BLaER1 (cell line): ENCODE measurements around the gene KRTAP4-9.
"Not testable (repeated sequence)": the region's sequence is repeated elsewhere in the genome, so short reads cannot be mapped to it uniquely, and the experiment has no call there.

Experiments used
- H3K27ac ChIP-seq: shearing (Covaris generic); formaldehyde crosslinking; 2 replicates; pipeline ENCODE4 v1.8.1; 2022
- H3K27me3 ChIP-seq: shearing (Covaris generic); formaldehyde crosslinking; 2 replicates; pipeline ENCODE4 v1.8.1; 2022
- H3K36me3 ChIP-seq: shearing (Covaris generic); formaldehyde crosslinking; 2 replicates; pipeline ENCODE4 v1.8.1; 2022
- H3K4me1 ChIP-seq: shearing (Covaris generic); formaldehyde crosslinking; 2 replicates; pipeline ENCODE4 v1.8.1; 2022
- H3K4me2 ChIP-seq: shearing (Covaris generic); formaldehyde crosslinking; 2 replicates; pipeline ENCODE4 v1.8.1; 2022
- H3K4me3 ChIP-seq: shearing (Covaris generic); formaldehyde crosslinking; 2 replicates; pipeline ENCODE4 v1.8.1; 2022
- H3K9ac ChIP-seq: shearing (Covaris generic); formaldehyde crosslinking; 2 replicates; pipeline ENCODE4 v1.8.1; 2022
- H3K9me3 ChIP-seq: shearing (Covaris generic); formaldehyde crosslinking; 2 replicates; pipeline ENCODE4 v1.8.1; 2022
- H4K20me1 ChIP-seq: shearing (Covaris generic); formaldehyde crosslinking; 2 replicates; pipeline ENCODE4 v1.8.1; 2022
- Cebpa-rat ChIP-seq: shearing (Covaris generic); IDR thresholded peaks from 2 replicates; pipeline ENCODE4 v1.8.1; 2022

KRTAP4-9 gene

GRCh38 chr17:41105347-41105746 is at the start of gene KRTAP4-9:
Gene KRTAP4-9 (plus strand): TSS chr17:41105389. CDS start chr17:41105389, 0 bp downstream.
- H3K4me3 ChIP-seq, H4K20me1 ChIP-seq, H3K9ac ChIP-seq, H3K4me2 ChIP-seq, H3K27me3 ChIP-seq, H3K36me3 ChIP-seq, H3K9me3 ChIP-seq, H3K27ac ChIP-seq: not testable (repeated sequence)
- H3K4me1 ChIP-seq: peaks cover 18% of the 10 kb centered on the region

DNA sequence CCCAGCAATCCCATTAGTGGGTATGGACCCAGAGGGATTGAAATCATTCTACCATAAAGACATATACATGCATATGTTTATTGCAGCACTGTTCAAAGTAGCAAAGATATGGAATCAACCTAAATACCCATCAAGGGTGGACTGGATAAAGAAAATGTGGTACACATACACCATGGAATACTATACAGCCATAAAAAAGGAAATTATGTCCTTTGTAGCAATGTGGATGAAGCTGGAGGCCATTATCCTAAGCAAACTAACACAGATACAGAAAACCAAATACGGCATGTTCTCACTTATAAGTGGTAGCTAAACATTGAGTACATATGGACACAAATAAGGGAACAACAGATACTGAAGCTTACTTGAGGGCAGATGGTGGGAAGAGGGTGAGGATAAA is 47.6 kb upstream of the KRTAP4-9 start:
- Histone ChIP-seq H3K4me2 (no peak overlapping the region), H3K4me3 (no peak overlapping the region), H3K9ac (no peak overlapping the region), H3K9me3 (peaks cover 6% of the 10 kb centered on the region; the same call in 1 of the 2 replicates), H3K27ac (no peak overlapping the region), H3K36me3 (no peaks in the 10 kb centered on the region), H4K20me1 (no peaks in the 10 kb centered on the region), H3K27me3 (no peaks in the 10 kb centered on the region), H3K4me1 (no peaks in the 10 kb centered on the region)
- TF ChIP-seq Cebpa-rat: no peak

- H3K4me3 ChIP-seq: no peak overlapping the region
- no peak for TF ChIP-seq Cebpa-rat
- no peaks in the 10 kb centered on the region for H3K27me3 ChIP-seq
- H4K20me1 ChIP-seq: no peaks in the 10 kb centered on the region
- 0 out of 2 replicates have a peak, but pooled peaks cover 6% of the 10 kb centered on the region for H3K9me3 ChIP-seq
- H3K4me2 ChIP-seq: no peak overlapping the region
- no peak overlapping the region for H3K27ac ChIP-seq
- no peak overlapping the region for H3K9ac ChIP-seq
- H3K4me1 ChIP-seq: no peaks in the 10 kb centered on the region
- H3K36me3 ChIP-seq: no peaks in the 10 kb centered on the region
Observed at GRCh38 chr17:41058741-41059140, 46.4 kb upstream of the KRTAP4-9 start.

DNA sequence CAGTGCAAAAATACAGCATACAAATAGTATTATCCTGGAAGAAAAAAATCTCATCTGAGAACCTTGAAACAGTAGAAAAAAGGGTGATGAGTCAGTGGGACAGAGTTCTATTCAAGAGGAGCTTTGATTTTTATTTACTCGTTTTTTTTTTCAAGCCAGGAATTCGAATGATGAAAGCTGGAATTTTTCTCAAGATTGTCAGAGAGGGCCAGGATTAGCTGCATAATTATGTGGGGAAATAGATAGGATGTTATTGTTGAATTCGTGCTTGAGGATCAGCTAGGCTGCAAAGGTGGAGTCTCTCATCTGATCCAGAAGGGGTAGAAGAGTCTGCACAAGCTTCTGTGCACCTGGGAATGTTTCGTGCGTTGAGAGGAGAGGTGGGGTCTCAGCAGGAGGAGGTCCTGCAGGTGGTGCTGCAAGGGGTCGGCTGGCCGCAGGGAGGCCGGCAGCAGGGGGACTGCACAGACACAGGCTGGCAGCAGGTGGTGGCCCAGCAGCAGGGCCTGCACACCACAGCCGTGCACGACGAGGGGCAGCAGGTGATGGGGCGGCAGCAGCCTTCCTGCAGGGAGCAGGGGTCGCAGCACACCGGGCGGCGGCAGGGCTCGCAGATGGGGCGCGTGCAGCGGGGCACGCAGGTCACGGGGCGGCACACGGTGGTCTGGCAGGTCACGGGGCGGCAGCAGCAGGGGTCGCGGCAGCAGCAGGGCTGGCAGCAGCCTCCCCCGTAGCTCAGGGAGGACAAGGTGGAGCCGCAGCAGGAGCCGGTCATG is 45.7 kb upstream of the KRTAP4-9 start:
- H3K27ac ChIP-seq: not testable (repeated sequence)

DNA sequence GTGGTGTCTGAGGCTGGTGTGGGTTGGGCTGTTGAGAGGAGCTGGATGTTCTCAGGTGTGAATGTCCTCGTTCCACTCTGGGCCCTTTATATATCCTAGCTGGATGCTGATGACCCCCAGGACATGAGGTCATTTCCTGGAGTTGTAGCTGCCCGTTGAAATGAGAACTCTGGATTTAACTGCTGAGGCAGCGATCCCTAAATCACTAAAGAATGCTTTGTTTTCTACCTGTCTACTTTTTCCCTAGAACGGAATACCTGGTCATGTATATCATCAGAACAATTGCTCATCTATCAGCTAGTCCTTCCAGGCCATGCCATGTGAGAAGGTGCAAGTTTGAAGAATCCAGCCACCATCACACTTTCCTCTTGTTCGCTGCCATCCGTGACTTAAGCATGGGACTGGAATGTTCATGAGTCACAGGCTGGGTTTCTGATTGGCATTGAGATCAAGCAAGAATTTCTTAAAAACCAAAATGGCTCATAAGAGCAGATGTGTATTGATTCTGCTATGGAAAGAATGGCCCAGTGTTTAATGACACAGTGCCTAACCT is 45.1 kb upstream of the KRTAP4-9 start, which contains the start of gene KRTAP2-3:
Gene KRTAP2-3, minus strand, starts transcription at position 63 of the 553 bp plus-strand sequence. CDS start 64 bp downstream, outside the sequence.
- Histone ChIP-seq H3K27ac (no peak within 1 kb of the TSS), H3K4me1 (no peaks in the 10 kb centered on the region), H3K4me2 (no peak within 1 kb of the TSS), H3K9me3 (0 out of 2 replicates have a peak, but pooled peaks cover 6% of the 10 kb centered on the region), H3K27me3 (no peaks in the 10 kb centered on the region), H3K9ac (no peak within 1 kb of the TSS), H4K20me1 (no peaks in the 10 kb centered on the region), H3K4me3 (no peak within 1 kb of the TSS), H3K36me3 (no peaks in the 10 kb centered on the region)
- TF ChIP-seq Cebpa-rat: no peak

More for the DNA sequence above, 45.7 kb upstream of the KRTAP4-9 start:
- not testable (repeated sequence) for H3K9ac ChIP-seq, H3K4me3 ChIP-seq, H4K20me1 ChIP-seq, H3K9me3 ChIP-seq, H3K36me3 ChIP-seq, H3K4me2 ChIP-seq, H3K27me3 ChIP-seq, H3K4me1 ChIP-seq

DNA sequence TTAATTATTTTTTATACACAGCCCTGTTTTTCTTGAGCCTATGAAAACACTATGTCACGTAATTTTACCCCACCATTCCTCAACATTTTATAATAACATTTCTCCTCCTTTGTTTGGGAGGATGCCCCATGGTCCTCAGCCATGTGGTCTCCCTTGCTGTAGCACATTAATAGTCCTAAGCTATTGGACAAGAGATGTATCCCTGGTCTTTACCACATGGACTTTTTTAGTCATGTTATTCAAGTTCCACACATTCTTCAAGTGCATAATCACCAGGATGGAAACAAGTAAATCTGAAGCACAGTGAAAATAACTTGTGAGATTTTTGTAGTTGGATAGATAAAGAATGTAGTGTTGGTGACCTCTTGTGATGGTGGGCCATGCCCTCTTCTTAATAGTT is 43.2 kb upstream of the KRTAP4-9 start:
- H3K4me3 ChIP-seq: no peak overlapping the region
- H3K4me1 ChIP-seq: no peaks in the 10 kb centered on the region
- no peak overlapping the region for H3K9ac ChIP-seq
- H3K27me3 ChIP-seq: no peaks in the 10 kb centered on the region
- no peaks in the 10 kb centered on the region for H3K36me3 ChIP-seq
- no peak for TF ChIP-seq Cebpa-rat
- H3K4me2 ChIP-seq: no peak overlapping the region
- no peak overlapping the region for H3K27ac ChIP-seq
- 0 out of 2 replicates have a peak, but pooled peaks cover 6% of the 10 kb centered on the region for H3K9me3 ChIP-seq
- H4K20me1 ChIP-seq: no peaks in the 10 kb centered on the region

DNA sequence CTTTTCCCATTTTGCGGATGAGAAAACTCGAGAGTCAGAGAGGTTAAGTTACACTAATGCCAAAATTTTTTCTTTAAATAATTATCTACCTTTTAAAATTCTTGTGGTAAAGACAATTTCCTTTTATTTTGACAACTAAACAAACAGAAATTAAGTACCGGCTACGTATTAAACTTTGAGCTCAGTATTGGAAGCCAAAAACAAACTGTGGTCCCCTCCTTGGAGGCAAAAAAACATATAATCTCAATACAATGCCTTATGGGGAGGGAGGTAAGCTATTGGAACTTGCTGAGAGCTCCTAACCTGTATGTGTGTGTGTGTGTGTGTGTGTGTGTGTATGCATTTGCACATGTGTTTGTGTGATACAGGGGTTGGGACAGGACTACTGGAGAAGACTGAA is 41.7 kb upstream of the KRTAP4-9 start:
- H3K4me2 ChIP-seq: no peak overlapping the region
- H3K9me3 ChIP-seq: no peaks in the 10 kb centered on the region
- no peak for TF ChIP-seq Cebpa-rat
- H3K4me1 ChIP-seq: no peaks in the 10 kb centered on the region
- H3K9ac ChIP-seq: no peak overlapping the region
- H4K20me1 ChIP-seq: no peaks in the 10 kb centered on the region
- no peak overlapping the region for H3K4me3 ChIP-seq
- H3K36me3 ChIP-seq: no peaks in the 10 kb centered on the region
- no peak overlapping the region for H3K27ac ChIP-seq
- no peaks in the 10 kb centered on the region for H3K27me3 ChIP-seq

DNA sequence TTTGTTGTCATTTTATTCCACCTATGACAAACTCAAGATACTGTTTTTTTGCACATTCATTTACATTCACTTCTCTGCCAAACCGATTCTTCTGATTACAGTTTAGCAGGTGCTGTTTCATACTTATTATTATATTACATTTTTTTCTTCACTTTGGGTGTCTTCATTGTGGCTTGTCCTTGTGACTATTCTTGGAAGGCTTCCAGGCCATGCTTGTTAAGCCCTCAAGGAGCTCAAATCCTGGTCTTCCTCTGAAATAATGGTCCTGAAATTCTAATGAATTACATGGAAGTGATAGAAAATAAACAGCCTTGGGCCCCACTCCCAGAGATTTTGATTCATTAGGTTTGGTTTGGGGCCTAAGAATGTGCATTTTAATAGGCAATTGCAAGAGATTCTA is 40.9 kb upstream of the KRTAP4-9 start:
- no peaks in the 10 kb centered on the region for H4K20me1 ChIP-seq
- no peaks in the 10 kb centered on the region for H3K4me1 ChIP-seq
- H3K9me3 ChIP-seq: no peaks in the 10 kb centered on the region
- H3K4me2 ChIP-seq: no peak overlapping the region
- H3K27me3 ChIP-seq: no peaks in the 10 kb centered on the region
- TF ChIP-seq Cebpa-rat: no peak
- no peak overlapping the region for H3K4me3 ChIP-seq
- no peak overlapping the region for H3K27ac ChIP-seq
- H3K9ac ChIP-seq: no peak overlapping the region
- no peaks in the 10 kb centered on the region for H3K36me3 ChIP-seq

DNA sequence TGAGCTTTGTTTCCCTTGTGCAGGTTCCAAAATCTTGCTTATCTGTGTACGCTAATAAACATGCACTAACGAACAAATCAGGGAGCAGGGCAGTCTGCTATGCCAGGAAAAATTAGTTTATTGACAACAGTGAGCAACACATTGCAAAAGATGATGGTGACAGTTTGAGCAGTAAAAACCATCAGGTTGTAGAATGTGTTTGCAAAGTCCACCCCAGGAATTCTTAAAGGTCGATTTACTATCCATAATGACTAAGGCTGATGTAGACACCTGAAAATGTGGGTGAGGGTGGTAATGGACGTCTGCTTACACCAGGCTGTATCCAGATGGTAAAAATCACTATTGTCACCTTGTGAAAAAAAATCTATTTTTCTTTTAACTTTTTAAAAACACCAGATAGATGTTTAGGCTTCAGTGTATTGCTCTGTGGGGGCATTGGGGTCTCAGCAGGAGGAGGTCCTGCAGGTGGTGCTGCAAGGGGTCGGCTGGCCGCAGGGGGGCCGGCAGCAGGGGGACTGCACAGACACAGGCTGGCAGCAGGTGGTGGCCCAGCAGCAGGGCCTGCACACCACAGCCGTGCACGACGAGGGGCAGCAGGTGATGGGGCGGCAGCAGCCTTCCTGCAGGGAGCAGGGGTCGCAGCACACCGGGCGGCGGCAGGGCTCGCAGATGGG is 40.0 kb upstream of the KRTAP4-9 start:
- H3K9me3 ChIP-seq, H3K27ac ChIP-seq, H3K36me3 ChIP-seq, H3K4me3 ChIP-seq, H3K9ac ChIP-seq, H3K4me2 ChIP-seq, H4K20me1 ChIP-seq, H3K27me3 ChIP-seq, H3K4me1 ChIP-seq: not testable (repeated sequence)
